ENCODE measurements around the gene HSPA9.

HSPA9 gene

DNA sequence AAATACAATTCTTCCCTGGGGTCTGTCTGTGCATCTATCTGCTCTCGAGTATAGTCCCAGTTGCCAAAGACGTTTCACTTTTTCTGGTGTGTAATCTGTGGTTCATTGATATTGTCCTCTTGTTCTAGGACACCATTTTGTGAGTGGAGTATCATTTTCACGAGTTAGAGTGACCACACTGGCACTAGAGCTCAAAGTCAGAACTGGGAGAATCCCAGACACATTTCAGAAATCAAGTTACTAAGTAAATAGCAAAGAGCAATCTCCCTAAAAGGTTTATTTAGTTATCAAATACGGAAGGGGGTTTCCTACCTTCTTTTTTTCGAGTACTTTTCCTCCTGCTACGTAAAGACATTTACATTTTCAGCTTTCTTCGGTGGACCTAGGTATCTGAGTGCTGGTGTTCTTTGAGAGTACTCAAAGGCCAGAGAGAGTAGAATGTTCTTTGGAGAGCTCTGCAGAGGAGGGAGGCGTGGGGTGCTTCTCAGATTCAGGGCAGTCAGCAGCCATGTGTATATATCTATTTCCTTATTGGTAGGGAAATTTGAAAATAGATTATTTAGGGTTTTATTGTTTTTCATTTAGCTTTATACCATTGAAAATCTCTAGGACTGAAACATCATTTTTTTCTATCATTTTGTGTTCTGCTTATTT, 8.9 kb upstream of the HSPA9 start:
- no peaks in the 10 kb centered on the region for H3K36me3 Mint-ChIP-seq (ENCODE audit: insufficient read depth)
- H3K27me3 Mint-ChIP-seq = peaks cover 19% of the 10 kb centered on the region
- no peaks in the 10 kb centered on the region for H3K9me3 Mint-ChIP-seq
- H3K4me3 Mint-ChIP-seq = no peak overlapping the region
- no peak for ATAC-seq (replicated peaks; ENCODE audit: extremely low read depth, poor library complexity, severe bottlenecking)
- no peaks in the 10 kb centered on the region for H3K4me1 Mint-ChIP-seq
- no peak for DNase-seq (ENCODE audit: low spot score in 2 of 2)
- H3K27ac Mint-ChIP-seq (ENCODE audit: low read depth) = no peak overlapping the region

DNA sequence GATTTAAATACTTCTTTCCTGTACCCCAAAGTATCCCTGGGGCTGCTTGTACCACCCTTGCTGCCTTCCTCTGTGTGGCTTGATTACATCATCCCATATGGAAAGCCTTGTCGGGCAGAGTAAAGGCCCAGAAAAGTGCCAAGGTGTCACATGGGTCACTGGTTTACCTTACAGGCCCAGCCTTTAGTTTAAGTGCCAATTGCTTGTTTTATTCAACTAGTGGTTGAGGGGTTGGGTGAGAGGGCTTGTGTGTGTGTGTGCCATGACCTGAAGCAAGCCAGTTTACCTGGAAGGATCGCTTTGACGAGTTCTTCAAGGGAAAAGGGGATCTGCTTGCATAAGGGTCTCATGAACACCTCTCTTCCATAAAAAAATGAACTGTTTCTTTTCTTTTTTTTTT, 7.8 kb upstream of the HSPA9 start:
- ATAC-seq (replicated peaks; ENCODE audit: extremely low read depth, poor library complexity, severe bottlenecking) (no peak), DNase-seq (ENCODE audit: low spot score in 2 of 2) (no peak)
- Mint-ChIP-seq H3K4me3 (no peak overlapping the region), H3K4me1 (no peaks in the 10 kb centered on the region), H3K27ac (ENCODE audit: low read depth) (no peak overlapping the region), H3K9me3 (no peaks in the 10 kb centered on the region), H3K36me3 (ENCODE audit: insufficient read depth) (no peaks in the 10 kb centered on the region), H3K27me3 (peaks cover 17% of the 10 kb centered on the region)

DNA sequence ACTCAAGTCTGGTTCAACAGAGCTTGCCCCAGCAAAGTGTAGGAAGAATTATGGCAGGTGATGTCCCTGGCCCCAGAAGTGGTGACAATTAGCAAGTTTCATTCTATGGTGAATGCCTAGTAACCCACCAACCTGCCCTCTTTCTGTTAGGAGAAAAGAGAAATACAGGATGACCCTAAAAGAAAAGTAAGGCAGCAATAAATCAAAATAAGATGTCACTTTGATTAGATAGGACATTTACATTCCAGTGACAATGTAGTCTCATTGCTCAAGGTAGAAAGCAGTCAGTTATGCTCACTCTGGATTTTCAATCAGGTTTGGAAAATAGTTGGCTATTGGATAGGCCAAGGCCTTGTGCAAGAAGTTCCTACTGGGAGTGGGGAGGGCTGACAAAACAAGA, 5.6 kb upstream of the HSPA9 start:
- peaks cover 3% of the 10 kb centered on the region for H3K36me3 Mint-ChIP-seq (ENCODE audit: insufficient read depth)
- H3K9me3 Mint-ChIP-seq = no peaks in the 10 kb centered on the region
- no peak overlapping the region for H3K4me3 Mint-ChIP-seq
- ATAC-seq (replicated peaks; ENCODE audit: extremely low read depth, poor library complexity, severe bottlenecking) (no peak), DNase-seq (ENCODE audit: low spot score in 2 of 2) (no peak)
- peaks cover 4% of the 10 kb centered on the region for H3K4me1 Mint-ChIP-seq
- no peaks in the 10 kb centered on the region for H3K27me3 Mint-ChIP-seq
- H3K27ac Mint-ChIP-seq (ENCODE audit: low read depth) = no peak overlapping the region

DNA sequence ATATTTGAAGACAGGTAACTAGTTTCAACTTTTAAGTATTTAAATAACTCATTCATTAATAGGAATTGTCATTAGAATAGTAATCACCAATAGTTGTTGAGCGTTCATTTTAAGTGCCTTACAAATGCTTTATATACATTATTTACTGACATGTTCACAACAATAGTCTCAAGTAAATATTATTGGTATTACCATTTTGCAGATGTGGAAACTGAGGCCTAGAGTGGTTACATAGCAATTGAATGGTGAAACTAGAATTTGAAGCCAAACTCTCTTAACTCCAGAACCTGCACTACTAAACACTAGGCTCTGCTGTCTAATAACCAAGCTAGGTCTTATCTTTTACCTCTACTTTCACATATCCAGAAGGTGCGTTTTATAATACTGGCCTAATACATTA, 4.8 kb upstream of the HSPA9 start:
- H3K36me3 Mint-ChIP-seq (ENCODE audit: insufficient read depth) = peaks cover 11% of the 10 kb centered on the region
- H3K4me1 Mint-ChIP-seq = peaks cover 12% of the 10 kb centered on the region
- H3K4me3 Mint-ChIP-seq = no peak overlapping the region
- ATAC-seq (replicated peaks; ENCODE audit: extremely low read depth, poor library complexity, severe bottlenecking) (no peak), DNase-seq (ENCODE audit: low spot score in 2 of 2) (no peak)
- H3K9me3 Mint-ChIP-seq = no peaks in the 10 kb centered on the region
- H3K27me3 Mint-ChIP-seq = no peaks in the 10 kb centered on the region
- no peak overlapping the region for H3K27ac Mint-ChIP-seq (ENCODE audit: low read depth)

DNA sequence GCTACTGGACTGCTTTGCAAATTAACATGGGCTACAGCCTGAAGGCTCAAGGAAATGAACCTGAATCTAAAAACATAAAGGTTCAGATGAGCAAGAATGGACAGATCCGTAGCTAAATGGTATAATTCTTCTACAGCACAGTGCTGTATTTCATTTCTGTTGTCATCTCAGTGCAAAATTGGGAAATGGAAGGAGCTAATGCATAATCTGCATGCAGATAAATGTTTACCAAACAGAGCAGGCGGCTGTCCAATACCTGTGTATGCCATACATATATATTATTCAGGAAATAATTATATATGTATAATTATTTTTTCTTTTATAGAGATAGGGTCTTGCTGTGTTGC, 4.3 kb upstream of the HSPA9 start:
- Mint-ChIP-seq H3K4me3 (no peak overlapping the region), H3K27me3 (no peaks in the 10 kb centered on the region), H3K27ac (ENCODE audit: low read depth) (no peak overlapping the region), H3K9me3 (no peaks in the 10 kb centered on the region), H3K4me1 (peaks cover 17% of the 10 kb centered on the region), H3K36me3 (ENCODE audit: insufficient read depth) (peaks cover 16% of the 10 kb centered on the region)
- DNase-seq (ENCODE audit: low spot score in 2 of 2) (no peak), ATAC-seq (replicated peaks; ENCODE audit: extremely low read depth, poor library complexity, severe bottlenecking) (no peak)

DNA sequence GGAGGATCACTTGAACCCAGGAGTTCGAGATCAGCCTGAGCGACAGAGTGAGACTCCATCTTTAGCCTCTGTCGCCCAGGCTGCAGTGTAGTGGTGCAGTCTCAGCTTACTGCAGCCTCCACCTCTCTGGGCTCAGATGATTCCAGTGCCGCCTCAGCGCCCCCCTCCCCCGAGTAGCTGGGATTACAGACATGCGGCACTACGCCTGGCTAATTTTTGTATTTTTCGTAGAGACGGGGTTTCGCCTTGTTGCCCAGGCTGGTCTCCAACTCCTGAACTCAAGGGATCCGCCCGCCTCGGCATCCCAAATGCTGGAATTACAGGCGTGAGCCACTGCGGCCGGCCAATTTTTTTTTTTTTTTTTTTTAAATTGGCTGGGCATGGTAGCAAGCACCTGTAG, 2.3 kb upstream of the HSPA9 start:
- H3K36me3 Mint-ChIP-seq (ENCODE audit: insufficient read depth) = peaks cover 31% of the 10 kb centered on the region
- no peak for DNase-seq (ENCODE audit: low spot score in 2 of 2)
- peak overlapping the region; percentile 99 for H3K4me3 Mint-ChIP-seq
- H3K27ac Mint-ChIP-seq (ENCODE audit: low read depth) = no peak overlapping the region
- no peak for ATAC-seq (replicated peaks; ENCODE audit: extremely low read depth, poor library complexity, severe bottlenecking)
- H3K9me3 Mint-ChIP-seq = no peaks in the 10 kb centered on the region
- H3K4me1 Mint-ChIP-seq = peaks cover 20% of the 10 kb centered on the region
- H3K27me3 Mint-ChIP-seq = no peaks in the 10 kb centered on the region

DNA sequence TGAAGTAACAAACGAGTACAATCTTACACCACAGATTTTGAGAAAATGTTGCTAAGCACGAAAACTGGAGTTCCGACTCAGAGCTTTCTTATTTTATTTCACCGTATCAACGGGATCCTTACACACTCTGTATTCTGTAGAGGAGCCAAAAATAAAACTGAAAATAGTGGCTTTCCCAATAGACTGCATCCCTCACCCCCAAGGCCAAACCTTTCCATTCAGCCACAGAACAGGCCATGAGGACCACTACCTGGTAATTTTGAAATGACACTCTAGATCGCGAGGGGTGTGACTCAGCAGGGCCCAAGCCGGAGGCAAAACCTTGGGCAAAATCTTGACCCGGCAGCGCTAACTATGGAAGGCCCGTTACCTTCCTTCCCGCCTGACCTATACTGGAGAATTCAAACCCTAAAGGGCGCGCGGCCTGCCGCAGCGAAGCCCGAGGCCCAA, 432 bp downstream of the HSPA9 start:
- no peaks in the 10 kb centered on the region for H3K27me3 Mint-ChIP-seq
- DNase-seq (ENCODE audit: low spot score in 2 of 2) (no peak), ATAC-seq (replicated peaks; ENCODE audit: extremely low read depth, poor library complexity, severe bottlenecking) (peak; percentile 3)
- H3K4me3 Mint-ChIP-seq = peak overlapping the region; percentile 99
- peak overlapping the region; percentile 100 for H3K27ac Mint-ChIP-seq (ENCODE audit: low read depth)
- peaks cover 24% of the 10 kb centered on the region for H3K4me1 Mint-ChIP-seq
- H3K9me3 Mint-ChIP-seq = no peaks in the 10 kb centered on the region
- peaks cover 55% of the 10 kb centered on the region for H3K36me3 Mint-ChIP-seq (ENCODE audit: insufficient read depth)

DNA sequence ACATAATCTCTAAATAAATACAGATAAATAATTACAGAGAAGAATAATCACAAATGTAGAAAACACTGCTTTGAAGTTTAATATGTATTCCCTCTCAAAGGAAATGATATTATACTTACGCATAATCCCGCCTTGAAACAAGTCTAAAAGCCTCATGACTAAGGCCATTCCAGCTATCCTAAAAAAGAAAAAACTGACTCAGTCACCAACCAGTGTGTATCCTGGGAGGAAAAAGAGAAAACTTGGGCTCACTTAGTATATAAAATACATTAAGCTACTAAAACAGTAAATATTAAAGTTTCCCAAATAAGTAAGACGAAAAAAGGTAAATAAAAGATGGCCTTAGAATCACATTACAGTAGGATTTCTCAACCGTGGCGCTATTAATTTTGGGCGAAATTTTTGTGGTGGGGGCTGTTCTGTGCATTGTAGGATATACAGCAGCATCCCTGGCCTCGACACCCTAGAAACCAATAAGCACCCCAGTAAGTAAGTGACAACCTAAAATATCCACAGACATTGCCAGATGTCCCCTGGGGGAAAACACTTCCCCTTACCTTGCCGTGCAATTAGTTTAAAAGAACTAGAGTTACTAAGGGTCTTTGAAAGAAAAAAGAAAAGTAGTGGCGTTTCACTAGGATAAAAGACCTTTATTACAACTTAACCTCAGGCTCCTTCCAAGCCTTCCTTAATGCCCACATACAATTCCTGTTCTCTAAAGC, 1.1 kb downstream of the HSPA9 start:
- Mint-ChIP-seq H3K4me3 (peak overlapping the region; percentile 99), H3K4me1 (peaks cover 25% of the 10 kb centered on the region), H3K27me3 (no peaks in the 10 kb centered on the region), H3K36me3 (ENCODE audit: insufficient read depth) (peaks cover 59% of the 10 kb centered on the region), H3K9me3 (no peaks in the 10 kb centered on the region), H3K27ac (ENCODE audit: low read depth) (peak overlapping the region; percentile 100)
- no peak for ATAC-seq (replicated peaks; ENCODE audit: extremely low read depth, poor library complexity, severe bottlenecking)
- DNase-seq (ENCODE audit: low spot score in 2 of 2) = no peak

DNA sequence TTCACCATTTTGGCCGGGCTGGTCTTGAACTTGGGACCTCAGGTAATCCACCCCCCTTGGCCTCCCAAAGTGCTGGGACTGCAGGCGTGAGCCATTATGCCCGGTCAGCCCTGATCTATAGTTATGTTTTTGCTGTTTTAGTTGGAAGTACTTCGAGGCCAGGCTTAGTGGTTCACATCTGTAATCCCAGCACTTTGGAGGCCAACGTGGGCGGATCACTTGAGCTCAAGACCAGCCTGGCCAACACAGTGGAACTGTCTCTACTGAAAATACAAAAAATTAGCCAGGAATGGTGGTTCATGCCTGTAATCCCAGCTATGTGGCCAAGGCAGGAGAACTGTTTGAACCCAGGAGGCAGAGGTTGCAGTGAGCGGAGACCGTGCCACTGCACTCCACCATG, 2.0 kb downstream of the HSPA9 start:
- Mint-ChIP-seq H3K4me3 (peak overlapping the region; percentile 99), H3K27me3 (no peaks in the 10 kb centered on the region), H3K4me1 (peaks cover 34% of the 10 kb centered on the region), H3K27ac (ENCODE audit: low read depth) (no peak overlapping the region), H3K36me3 (ENCODE audit: insufficient read depth) (peaks cover 68% of the 10 kb centered on the region), H3K9me3 (no peaks in the 10 kb centered on the region)
- DNase-seq (ENCODE audit: low spot score in 2 of 2) = no peak
- no peak for ATAC-seq (replicated peaks; ENCODE audit: extremely low read depth, poor library complexity, severe bottlenecking)

DNA sequence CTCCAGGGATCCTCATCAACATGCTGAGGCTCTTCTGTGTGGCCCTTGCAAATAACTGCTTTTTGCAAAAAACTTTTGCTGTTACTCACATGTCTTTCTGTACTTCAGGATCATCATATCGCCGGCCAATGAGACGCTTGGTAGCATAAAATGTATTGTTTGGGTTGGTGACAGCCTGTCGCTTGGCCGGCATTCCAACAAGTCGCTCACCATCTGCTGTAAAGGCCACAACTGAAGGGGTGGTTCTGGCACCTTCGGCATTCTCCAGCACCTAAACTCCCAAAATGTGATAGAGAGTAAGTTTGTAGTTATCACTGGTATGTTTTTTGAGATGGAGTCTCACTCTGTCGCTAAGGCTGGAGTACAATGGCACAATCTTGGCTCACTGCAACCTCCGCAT, 4.3 kb downstream of the HSPA9 start:
- no peak for ATAC-seq (replicated peaks; ENCODE audit: extremely low read depth, poor library complexity, severe bottlenecking)
- Mint-ChIP-seq H3K4me3 (no peak overlapping the region), H3K27me3 (no peaks in the 10 kb centered on the region), H3K9me3 (no peaks in the 10 kb centered on the region), H3K36me3 (ENCODE audit: insufficient read depth) (peaks cover 88% of the 10 kb centered on the region), H3K4me1 (peaks cover 47% of the 10 kb centered on the region), H3K27ac (ENCODE audit: low read depth) (no peak overlapping the region)
- DNase-seq (ENCODE audit: low spot score in 2 of 2) = no peak

DNA sequence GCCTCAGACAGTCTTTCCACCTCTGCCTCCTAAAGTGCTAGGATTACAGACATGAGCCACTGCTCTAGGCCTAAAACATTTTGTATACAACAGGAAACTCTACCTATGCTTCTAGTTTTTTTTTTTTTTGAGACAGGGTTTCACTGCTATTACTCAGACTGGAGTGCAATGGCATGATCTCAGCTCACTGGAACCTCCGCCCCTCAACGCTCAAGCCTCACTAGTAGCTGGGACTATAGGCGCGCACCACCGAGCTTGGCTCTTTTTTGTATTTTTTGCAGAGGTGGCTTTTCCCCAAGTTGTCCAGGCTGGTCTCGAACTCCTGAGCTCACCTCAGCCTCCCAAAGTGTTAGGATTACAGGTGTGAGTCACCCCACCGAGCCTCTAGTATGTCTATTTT, 5.4 kb downstream of the HSPA9 start:
- Mint-ChIP-seq H3K4me1 (peaks cover 47% of the 10 kb centered on the region), H3K36me3 (ENCODE audit: insufficient read depth) (peaks cover 88% of the 10 kb centered on the region), H3K4me3 (no peak overlapping the region), H3K9me3 (no peaks in the 10 kb centered on the region), H3K27me3 (no peaks in the 10 kb centered on the region), H3K27ac (ENCODE audit: low read depth) (no peak overlapping the region)
- no peak for ATAC-seq (replicated peaks; ENCODE audit: extremely low read depth, poor library complexity, severe bottlenecking)
- DNase-seq (ENCODE audit: low spot score in 2 of 2) = no peak

DNA sequence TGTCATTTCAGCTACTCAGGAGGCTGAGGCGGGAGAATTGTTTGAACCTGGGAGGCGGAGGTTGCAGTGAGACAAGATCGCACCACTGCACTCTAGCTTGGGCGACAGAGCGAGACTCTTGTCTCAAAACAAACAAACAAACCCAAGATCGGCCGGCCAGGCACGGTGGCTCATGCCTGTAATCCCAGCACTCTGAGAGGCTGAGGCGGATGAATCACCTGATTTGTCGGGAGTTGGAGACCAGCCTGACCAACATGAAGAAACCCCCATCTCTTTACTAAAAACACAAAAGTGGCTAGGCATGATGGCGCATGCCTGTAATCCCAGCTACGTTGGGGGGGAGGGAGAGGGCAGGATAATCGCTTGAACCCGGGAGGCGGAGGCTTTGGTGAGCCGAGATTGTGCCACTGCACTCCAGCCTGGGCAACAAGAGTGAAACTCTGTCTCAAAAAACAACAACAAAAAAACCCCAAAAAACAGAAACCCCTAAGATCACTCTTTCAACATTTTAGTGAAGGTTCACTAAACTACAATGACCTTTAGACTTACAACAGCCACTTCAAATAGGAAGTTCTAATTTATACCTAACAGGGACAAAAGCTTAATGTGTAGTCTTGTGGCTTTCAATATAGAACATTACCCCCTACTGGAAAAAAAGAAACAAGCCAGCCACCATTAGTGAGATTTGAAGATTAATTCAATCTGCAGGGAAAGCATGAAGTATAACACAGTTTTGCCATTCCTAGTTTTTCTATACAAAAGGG, 7.0 kb downstream of the HSPA9 start:
- no peaks in the 10 kb centered on the region for H3K27me3 Mint-ChIP-seq
- ATAC-seq (replicated peaks; ENCODE audit: extremely low read depth, poor library complexity, severe bottlenecking) (no peak), DNase-seq (ENCODE audit: low spot score in 2 of 2) (no peak)
- H3K27ac Mint-ChIP-seq (ENCODE audit: low read depth) = no peak overlapping the region
- no peaks in the 10 kb centered on the region for H3K9me3 Mint-ChIP-seq
- no peak overlapping the region for H3K4me3 Mint-ChIP-seq
- H3K4me1 Mint-ChIP-seq = peaks cover 54% of the 10 kb centered on the region
- H3K36me3 Mint-ChIP-seq (ENCODE audit: insufficient read depth) = peaks cover 81% of the 10 kb centered on the region

DNA sequence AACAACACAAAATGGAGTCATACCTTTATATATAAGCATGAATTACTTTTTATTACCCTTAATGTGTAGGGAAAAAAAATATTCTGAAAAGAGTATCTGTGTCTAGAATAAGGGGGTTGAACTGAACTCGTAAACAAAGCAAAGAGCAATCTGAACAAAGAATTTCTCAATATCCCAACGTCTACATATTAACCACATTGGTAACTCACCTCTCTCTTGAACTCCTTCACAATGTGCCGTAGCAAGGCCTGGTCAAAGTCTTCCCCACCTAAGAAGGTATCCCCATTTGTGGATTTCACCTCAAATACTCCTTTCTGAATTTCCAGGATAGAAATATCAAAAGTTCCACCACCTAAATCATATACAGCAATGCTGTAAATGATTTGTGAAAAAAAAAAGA, 8.4 kb downstream of the HSPA9 start:
- Mint-ChIP-seq H3K4me3 (peak overlapping the region; percentile 44), H3K4me1 (peaks cover 56% of the 10 kb centered on the region), H3K36me3 (ENCODE audit: insufficient read depth) (peaks cover 75% of the 10 kb centered on the region), H3K27me3 (no peaks in the 10 kb centered on the region), H3K27ac (ENCODE audit: low read depth) (peak overlapping the region; percentile 86), H3K9me3 (no peaks in the 10 kb centered on the region)
- ATAC-seq (replicated peaks; ENCODE audit: extremely low read depth, poor library complexity, severe bottlenecking) (no peak), DNase-seq (ENCODE audit: low spot score in 2 of 2) (no peak)

Measured in central memory CD8-positive, alpha-beta T cell (primary cell).